ENCODE results near the gene AKIRIN2.

AKIRIN2 gene

GRCh38 chr6:87675004-87675681 lies 26.9 kb downstream of the AKIRIN2 start:
- TF ChIP-seq CTCF (conservative IDR thresholded peaks at IDR 0.05; ENCODE audit: low read depth, low read length) = no peak
- H3K4me3 ChIP-seq (ENCODE audit: low read length) = no peak overlapping the region
- DNase-seq (ENCODE audit: low read depth) = no peak

- DNase-seq (ENCODE audit: low read depth) = no peak
- no peak overlapping the region for H3K4me3 ChIP-seq (ENCODE audit: low read length)
- TF ChIP-seq CTCF (conservative IDR thresholded peaks at IDR 0.05; ENCODE audit: low read depth, low read length) = no peak
Measured at GRCh38 chr6:87674290-87674689, 27.7 kb downstream of the AKIRIN2 start.

- no peak for DNase-seq (ENCODE audit: low read depth)
- no peak overlapping the region for H3K4me3 ChIP-seq (ENCODE audit: low read length)
- TF ChIP-seq CTCF (conservative IDR thresholded peaks at IDR 0.05; ENCODE audit: low read depth, low read length) = no peak
Measured at GRCh38 chr6:87673237-87673636, 28.8 kb downstream of the AKIRIN2 start.

GRCh38 chr6:87672641-87673040 lies 29.4 kb downstream of the AKIRIN2 start:
- TF ChIP-seq CTCF (conservative IDR thresholded peaks at IDR 0.05; ENCODE audit: low read depth, low read length) = no peak
- no peak overlapping the region for H3K4me3 ChIP-seq (ENCODE audit: low read length)
- DNase-seq (ENCODE audit: low read depth) = no peak

GRCh38 chr6:87671555-87672029 lies 30.4 kb downstream of the AKIRIN2 start:
- TF ChIP-seq CTCF (conservative IDR thresholded peaks at IDR 0.05; ENCODE audit: low read depth, low read length) = no peak

GRCh38 chr6:87670707-87671106 lies 31.3 kb downstream of the AKIRIN2 start:
- DNase-seq (ENCODE audit: low read depth) = no peak
- no peak for TF ChIP-seq CTCF (conservative IDR thresholded peaks at IDR 0.05; ENCODE audit: low read depth, low read length)
- no peak overlapping the region for H3K4me3 ChIP-seq (ENCODE audit: low read length)

More at GRCh38 chr6:87671555-87672029, 30.4 kb downstream of the AKIRIN2 start:
- H3K4me3 ChIP-seq (ENCODE audit: low read length) = no peak overlapping the region
- no peak for DNase-seq (ENCODE audit: low read depth)

- no peak overlapping the region for H3K4me3 ChIP-seq (ENCODE audit: low read length)
- TF ChIP-seq CTCF (conservative IDR thresholded peaks at IDR 0.05; ENCODE audit: low read depth, low read length) = no peak
- no peak for DNase-seq (ENCODE audit: low read depth)
Measured at GRCh38 chr6:87669051-87669450, 33.0 kb downstream of the AKIRIN2 start.

All from retinal pigment epithelial cell (primary cell).